Type B pancreatic cell (in vitro differentiated cells): ENCODE measurements around the gene FOXA2. TPM values are rescaled to one million over a fixed set of nuclear protein-coding genes. Genes with fewer than 3 reads are reported as not detected.

Experiments used
- DNase-seq: peaks from one replicate; pipeline ENCODE4 v3.0.0; 2021; ENCODE audit warnings: mixed read lengths; ENCODE audit not compliant: unreplicated experiment; ENCODE audit errors: extremely low spot score
- H3K27ac Mint-ChIP-seq: 2 replicates; pipeline ENCODE4 v1.8.0; 2021; ENCODE audit warnings: mild to moderate bottlenecking, mixed read lengths
- H3K27me3 Mint-ChIP-seq: 2 replicates; pipeline ENCODE4 v1.8.0; 2021; ENCODE audit warnings: mixed read lengths
- H3K36me3 Mint-ChIP-seq: 2 replicates; pipeline ENCODE4 v1.8.0; 2021; ENCODE audit warnings: mixed read lengths
- H3K4me1 Mint-ChIP-seq: one replicate; pipeline ENCODE4 v1.8.0; 2021; ENCODE audit warnings: mixed read lengths; ENCODE audit not compliant: unreplicated experiment
- H3K4me3 Mint-ChIP-seq: 2 replicates; pipeline ENCODE4 v1.8.0; 2021; ENCODE audit warnings: mild to moderate bottlenecking, mixed read lengths
- H3K9me3 Mint-ChIP-seq: 2 replicates; pipeline ENCODE4 v1.8.0; 2021; ENCODE audit warnings: mixed read lengths
- total RNA-seq: library from RNA; stranded (reverse); gene quantifications from 2 replicates; pipeline ENCODE4 v1.2.1, GENCODE V29; 2021; ENCODE audit warnings: low replicate concordance
- TF ChIP-seq, protein P1 (sequence below): fragments of 200-600 bp; sonication (generic); conservative IDR thresholded peaks from 2 replicates; pipeline ENCODE4 v1.5.0; 2021; ENCODE audit warnings: antibody characterized with exemption, mild to moderate bottlenecking

Gene FOXA2
- total RNA-seq, 1 donor from 2014 or later = 17.5 TPM

DNA sequence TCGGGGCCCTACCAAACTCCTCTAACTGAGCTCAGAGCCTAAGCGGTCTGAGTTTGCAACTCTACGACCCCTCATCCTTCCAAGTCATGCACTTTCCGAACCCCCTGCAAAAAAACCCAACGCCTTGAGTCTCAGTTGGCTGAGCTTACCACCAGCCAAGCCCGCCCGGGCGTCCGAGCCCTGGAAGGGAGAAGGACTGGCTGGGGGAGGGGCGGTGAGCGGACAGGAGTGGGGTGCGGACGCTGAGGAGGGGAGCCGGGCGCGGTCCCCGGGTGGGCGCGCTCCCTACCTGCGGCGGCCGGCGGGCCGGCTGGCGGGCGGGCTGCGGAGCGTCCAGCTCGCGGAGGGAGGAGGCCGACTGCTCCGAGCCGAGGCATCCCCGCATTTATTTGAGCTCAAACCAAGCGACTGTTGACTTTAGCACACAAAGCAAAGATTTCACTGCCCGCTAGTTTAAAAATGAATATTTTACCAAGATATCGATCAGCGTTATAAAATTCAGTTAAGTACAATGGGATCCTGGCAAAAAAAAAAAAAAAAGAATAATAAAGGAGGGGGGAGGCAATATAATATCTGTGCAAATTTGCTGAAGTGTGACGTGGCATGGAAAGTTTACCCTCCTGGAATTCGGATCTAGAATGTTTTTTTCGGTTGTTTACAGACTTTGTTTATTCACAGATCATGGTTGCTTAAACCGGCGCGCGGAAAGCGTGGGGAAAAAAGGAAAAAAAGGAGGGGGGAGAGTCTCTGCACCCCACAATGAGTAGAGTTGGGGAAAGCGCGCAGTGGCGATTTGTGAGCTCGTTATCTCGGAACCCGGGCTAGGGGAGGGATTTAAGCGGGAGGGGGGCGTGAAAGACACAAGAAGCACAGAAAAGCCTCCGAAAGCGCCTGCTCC lies 5.9 kb downstream of the FOXA2 start:
- Mint-ChIP-seq H3K4me3 (peak overlapping the region; percentile 86), H3K27ac (peak overlapping the region; percentile 89)

DNA sequence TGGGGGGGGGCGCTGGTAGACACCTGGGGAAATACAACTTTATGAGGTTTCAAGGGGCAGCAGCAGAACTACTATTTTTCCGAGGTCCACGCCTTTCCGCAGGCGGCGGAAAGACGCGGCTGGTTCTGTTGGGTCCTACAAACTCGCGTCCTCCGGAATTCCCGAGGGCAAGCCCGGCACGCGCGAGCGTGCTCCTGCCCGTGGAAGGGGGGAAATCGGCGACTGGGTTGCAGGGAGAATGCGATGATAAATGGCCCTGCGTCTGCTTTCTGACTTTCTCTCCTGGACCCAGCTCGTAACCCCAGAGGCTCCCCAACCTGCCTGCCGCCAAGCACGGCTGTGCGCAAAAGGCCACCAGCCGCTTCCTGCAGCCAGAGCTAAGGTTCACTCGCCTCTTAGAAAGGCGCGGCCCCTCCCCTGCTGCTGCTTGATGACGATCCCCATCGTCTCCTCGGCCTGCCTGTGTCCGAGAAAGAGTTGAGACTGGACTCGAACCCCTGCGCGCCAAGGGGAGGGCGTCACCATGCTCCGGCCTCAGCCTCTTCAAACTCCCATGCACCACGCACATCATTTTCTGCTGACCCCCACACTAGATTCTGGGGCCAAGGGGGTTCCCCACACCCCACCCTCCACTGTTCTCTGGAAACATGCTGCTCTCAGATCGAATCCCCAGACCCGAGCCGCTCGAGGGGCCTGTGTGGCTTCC lies 6.7 kb downstream of the FOXA2 start:
- Mint-ChIP-seq H3K4me1 (peaks cover 9% of the 10 kb centered on the region), H3K27me3 (peaks cover 97% of the 10 kb centered on the region), H3K9me3 (no peaks in the 10 kb centered on the region), H3K4me3 (peak overlapping the region; percentile 86), H3K36me3 (peaks cover 17% of the 10 kb centered on the region), H3K27ac (peak overlapping the region; percentile 89)
- TF ChIP-seq, protein P1, sequence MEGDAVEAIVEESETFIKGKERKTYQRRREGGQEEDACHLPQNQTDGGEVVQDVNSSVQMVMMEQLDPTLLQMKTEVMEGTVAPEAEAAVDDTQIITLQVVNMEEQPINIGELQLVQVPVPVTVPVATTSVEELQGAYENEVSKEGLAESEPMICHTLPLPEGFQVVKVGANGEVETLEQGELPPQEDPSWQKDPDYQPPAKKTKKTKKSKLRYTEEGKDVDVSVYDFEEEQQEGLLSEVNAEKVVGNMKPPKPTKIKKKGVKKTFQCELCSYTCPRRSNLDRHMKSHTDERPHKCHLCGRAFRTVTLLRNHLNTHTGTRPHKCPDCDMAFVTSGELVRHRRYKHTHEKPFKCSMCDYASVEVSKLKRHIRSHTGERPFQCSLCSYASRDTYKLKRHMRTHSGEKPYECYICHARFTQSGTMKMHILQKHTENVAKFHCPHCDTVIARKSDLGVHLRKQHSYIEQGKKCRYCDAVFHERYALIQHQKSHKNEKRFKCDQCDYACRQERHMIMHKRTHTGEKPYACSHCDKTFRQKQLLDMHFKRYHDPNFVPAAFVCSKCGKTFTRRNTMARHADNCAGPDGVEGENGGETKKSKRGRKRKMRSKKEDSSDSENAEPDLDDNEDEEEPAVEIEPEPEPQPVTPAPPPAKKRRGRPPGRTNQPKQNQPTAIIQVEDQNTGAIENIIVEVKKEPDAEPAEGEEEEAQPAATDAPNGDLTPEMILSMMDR = no peak
- DNase-seq = no peak

More for the DNA sequence above, 5.9 kb downstream of the FOXA2 start:
- TF ChIP-seq, protein P1 = no peak
- peaks cover 9% of the 10 kb centered on the region for H3K4me1 Mint-ChIP-seq
- peaks cover 96% of the 10 kb centered on the region for H3K27me3 Mint-ChIP-seq
- peaks cover 17% of the 10 kb centered on the region for H3K36me3 Mint-ChIP-seq
- DNase-seq = no peak
- no peaks in the 10 kb centered on the region for H3K9me3 Mint-ChIP-seq

DNA sequence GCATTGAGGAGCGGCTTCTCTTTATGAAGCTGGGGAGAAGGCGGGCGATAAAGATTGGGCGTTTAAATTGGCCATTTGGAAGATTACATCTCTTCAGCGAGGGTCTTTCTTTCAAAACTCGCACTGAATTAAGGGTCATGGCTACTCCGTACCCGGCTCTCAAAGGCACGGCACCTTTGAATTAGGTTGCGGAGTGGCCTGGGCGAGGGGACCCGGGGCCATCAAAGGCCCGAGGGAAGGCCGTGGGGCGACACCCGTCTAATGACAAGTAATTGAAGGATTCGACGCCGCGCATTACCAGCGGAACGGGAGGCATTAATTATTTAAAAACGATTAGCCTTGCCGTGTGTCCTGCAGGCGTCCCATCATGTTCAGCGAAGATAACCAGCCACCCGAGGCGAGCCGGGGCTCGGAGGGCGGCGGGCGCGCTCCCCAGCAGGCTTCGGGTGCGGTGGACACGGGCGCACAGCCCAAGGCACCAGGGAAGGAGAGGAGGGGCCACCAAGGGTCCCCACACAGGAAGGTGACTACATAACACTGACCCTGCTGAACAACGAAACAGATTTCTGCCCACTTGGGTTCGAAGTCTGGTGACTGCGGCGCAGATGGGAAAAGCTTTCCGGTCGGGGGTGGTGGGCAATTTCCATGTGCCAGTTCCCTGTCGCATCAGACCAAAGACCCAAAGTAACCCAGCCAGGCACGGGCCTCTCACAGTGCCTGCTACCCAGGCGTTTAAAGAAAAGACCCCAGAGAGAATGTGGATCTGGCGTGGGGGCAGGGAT lies 7.4 kb downstream of the FOXA2 start:
- Mint-ChIP-seq H3K9me3 (no peaks in the 10 kb centered on the region), H3K4me1 (peaks cover 9% of the 10 kb centered on the region), H3K36me3 (peaks cover 17% of the 10 kb centered on the region), H3K27ac (peak overlapping the region; percentile 89), H3K4me3 (peak overlapping the region; percentile 86), H3K27me3 (peaks cover 100% of the 10 kb centered on the region)
- no peak for DNase-seq
- TF ChIP-seq, protein P1 = no peak

DNA sequence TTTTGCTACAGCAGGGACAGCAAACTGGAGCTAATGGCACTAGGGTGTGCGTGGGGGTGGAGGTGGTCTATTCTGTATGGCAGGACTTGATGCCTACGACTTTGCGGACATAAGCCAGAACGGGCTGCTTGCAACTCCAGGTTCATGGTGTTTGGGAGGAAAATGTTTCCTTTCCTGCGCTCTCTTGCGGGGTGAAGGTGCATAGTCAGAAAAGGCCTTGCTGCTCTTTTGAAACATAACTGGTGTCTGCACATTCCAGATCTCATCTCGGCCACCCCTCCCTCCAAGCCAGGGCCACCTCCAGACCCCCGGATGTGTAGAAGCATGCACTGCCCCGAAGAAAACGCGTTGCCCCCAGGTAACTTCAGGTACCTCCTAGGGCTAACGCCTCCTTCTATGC lies 8.1 kb downstream of the FOXA2 start:
- Mint-ChIP-seq H3K27me3 (peaks cover 100% of the 10 kb centered on the region), H3K36me3 (peaks cover 11% of the 10 kb centered on the region), H3K9me3 (no peaks in the 10 kb centered on the region), H3K4me1 (peaks cover 13% of the 10 kb centered on the region), H3K27ac (peak overlapping the region; percentile 59), H3K4me3 (peak overlapping the region; percentile 86)
- no peak for DNase-seq
- TF ChIP-seq, protein P1 = no peak

DNA sequence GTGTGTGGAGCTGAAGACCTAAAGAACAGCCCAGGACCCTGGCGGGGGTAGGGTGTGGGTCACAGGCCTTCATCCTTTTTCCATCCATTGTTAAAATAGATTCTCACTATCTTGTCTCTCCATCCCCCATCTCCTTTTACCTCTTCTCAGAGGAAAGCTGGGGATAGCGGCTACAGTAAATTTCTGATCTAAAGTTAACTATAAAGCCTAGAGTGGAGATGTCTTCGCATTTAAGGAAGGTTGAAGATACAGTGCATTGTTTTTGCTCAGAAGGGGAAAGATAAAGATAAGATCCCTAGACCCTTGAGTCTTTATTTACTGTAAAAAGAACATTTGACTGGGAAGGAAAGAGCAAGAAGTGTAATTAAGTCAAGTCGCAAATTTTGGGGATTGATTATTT lies 8.6 kb downstream of the FOXA2 start:
- H3K27me3 Mint-ChIP-seq = peaks cover 100% of the 10 kb centered on the region
- TF ChIP-seq, protein P1 = no peak
- peaks cover 17% of the 10 kb centered on the region for H3K4me1 Mint-ChIP-seq
- no peak for DNase-seq
- no peaks in the 10 kb centered on the region for H3K9me3 Mint-ChIP-seq
- peaks cover 5% of the 10 kb centered on the region for H3K36me3 Mint-ChIP-seq
- peak overlapping the region; percentile 86 for H3K4me3 Mint-ChIP-seq
- H3K27ac Mint-ChIP-seq = no peak overlapping the region
